GM19467 (cell line): ENCODE measurements around the gene PLCB4.

Source experiments
- ATAC-seq: cut with Tn5 transposase; IDR thresholded peaks from one replicate; pipeline ENCODE4 v1.9.1; 2021; ENCODE audit warnings: mild to moderate bottlenecking, moderate library complexity; ENCODE audit not compliant: unreplicated experiment

Gene PLCB4

DNA sequence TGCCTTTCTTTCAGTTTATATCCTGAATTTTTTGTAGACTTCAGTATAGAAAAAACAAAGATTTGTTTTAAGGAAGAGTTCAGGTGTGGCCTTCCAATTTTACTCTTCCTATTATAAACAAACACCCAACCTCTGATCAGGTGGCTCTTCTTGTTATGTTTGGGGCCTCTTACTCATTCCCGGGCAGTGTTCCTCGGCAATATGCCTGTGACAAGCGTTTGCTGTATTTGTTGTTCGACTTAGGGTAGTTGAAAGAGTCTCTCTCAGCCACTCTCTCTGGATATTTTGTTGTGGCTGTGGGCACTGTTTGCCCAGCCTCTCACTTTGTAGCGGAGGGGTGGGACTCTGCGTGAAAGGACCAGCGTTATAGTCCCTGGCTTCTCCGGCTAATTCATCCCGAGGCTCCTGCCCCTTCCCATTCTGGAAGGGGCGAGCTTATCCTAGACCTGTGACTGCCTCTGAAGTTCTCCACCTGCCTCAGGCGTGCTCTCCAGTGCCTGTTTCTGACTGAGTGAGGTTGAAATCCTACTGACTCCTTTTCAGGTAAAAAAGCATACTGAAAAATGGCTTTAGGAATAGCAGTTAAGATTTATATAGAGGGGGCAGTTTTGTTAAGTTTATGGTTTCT is 97.4 kb downstream of the PLCB4 start:
- ATAC-seq = no peak

DNA sequence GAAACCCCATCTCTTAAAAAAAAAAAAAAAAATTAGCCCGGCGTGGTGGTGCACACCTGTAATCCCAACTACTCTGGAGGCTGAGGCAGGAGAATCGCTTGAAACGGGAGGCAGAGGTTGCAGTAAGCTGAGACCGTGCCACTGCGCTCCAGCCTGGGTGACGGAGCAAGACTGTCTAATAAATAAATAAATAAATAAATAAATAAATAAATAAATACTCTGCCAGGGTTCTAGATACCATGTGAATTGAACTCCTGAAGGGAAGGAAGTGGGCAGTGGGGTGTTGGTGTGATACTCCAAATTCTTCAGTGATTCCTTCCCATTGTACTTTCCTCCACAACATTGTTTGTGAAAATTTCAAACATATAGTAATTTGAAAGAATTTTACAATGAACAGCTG is 100.5 kb downstream of the PLCB4 start:
- no peak for ATAC-seq

DNA sequence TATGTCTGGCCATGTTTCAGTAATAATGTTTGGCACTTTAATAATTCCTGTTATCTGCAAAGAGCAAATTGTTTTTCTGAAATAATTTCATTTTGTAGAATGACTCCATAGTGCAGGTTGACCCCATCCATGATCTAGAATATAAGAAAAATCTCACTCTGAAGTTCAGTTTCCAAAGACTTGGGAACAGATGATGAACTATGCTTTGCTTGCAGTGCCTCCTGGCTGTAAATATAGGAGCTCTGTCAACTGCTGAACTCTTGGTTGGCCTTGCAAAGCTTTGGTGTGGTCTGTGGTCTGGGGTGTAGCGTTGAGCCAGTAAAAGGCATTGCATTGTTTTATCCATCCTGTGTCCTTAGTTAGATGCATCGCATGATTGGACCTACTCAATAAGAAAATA is 104.0 kb downstream of the PLCB4 start:
- no peak for ATAC-seq

DNA sequence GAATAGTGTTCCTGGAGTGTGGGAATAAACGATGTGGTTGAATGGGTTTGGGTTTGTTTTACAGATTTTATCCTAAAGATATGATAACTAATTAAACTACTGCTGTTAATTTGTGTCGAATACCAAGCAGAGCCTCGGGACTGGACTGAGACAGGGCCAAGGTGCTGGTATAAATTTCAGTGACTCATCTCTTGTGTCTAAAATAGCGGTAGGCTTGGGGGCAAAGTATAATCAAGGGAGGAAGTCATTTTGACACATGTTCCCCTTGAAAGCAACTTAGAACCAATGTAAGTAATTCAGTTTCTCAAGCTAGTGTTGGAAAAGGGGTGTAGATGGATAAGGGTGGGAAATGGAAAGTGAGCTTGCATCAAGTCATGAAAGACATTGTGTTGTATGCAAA is 108.4 kb downstream of the PLCB4 start:
- no peak for ATAC-seq

DNA sequence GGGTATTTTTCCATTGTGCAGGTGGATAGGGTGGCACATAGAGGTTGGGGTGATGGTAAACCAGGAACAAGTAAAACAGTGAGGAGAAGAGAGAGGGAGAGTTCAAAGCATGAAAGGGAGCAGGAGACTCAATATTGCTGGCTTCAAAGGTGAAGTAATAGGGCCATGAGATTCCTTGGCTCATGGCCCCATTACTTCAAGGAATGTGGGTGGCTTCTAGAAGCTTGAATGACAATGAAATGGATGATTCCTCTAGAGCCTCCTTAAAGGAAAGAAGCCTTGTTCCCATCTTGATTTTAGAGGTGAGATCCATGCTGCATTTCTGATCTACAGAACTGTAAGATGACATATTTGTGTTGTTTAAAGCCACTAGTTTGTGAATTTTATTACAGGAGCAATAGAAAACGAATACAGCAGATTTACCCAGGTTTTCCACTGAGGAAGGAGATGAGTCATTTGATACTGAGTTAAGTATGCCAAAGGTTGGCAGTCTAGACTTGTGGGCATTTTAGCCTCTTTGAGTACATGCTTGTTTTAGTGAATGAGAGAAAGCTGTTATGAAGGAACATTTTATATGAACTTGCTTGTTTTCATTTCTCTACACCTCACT is 110.4 kb downstream of the PLCB4 start:
- no peak for ATAC-seq

DNA sequence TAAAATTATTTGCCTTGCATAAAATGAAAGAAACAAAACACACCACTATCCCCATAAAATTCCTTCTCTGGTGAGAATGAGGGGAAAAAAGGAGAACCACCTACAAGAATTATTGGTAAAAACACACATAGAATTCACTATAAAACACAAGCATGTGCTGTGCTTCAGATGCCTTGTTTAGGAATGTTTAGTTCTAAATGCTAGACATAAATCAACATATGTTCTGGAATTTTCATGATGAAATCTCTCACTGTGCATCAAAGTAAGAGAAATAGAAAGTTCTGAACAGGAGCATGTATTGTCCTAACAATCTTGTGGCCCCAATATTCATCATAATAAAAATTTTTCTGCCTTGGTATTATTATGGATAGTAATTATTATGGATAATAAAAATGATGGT is 111.0 kb downstream of the PLCB4 start:
- no peak for ATAC-seq

DNA sequence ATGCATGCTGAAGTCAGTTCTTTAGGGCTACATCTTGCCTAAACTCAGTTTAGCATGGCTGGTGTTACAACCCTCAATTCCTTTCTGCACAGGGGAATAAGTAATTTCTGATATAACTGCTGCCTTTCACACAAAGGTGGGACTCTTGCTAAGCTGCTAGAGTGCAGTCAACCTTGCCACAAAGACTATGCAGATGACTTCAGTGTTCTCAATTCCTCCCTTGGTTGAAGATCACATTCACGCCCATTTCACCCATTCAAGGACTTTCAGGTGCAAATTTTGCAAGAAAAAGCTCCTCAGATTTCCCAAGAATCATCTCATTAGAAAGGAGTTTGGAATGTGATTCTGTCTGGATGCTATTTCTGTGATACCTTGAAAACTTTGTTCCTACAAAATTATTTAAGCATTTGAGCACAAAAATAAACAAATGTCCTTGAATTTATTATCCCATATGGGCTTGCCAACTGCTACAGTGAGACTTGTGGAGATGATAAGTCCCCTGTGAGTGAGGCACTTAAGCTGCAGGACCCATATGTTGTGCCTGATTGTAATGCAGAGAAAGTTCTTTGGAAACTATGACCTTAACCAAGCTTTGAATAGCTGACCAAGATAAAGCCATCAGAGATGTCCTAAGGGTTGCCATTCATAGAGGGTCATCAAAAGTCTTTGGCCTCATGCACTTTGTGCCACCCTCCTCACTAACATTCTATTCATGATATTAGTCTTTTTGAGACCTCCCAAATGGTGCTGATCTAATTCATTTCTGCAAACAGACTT is 111.8 kb downstream of the PLCB4 start:
- no peak for ATAC-seq

DNA sequence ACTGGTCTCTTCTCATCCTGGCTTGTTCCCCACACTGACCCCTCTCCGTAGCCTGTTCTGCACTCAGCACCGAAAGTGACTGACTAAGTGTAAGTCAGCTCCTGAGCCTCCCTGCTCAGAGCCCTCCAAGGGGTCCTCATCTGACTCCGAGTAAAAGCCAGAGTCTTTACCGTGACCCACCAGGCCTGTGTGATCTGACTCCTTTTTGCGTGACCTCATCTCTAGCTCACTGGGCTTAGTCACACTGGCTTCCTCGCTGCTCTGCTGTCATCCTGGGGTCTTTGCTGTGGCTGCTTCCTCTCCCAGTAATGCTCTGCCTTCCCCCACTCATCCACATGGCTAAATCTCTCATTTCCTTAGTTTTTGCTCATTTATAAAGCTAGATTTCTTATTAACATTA is 116.6 kb downstream of the PLCB4 start:
- no peak for ATAC-seq

DNA sequence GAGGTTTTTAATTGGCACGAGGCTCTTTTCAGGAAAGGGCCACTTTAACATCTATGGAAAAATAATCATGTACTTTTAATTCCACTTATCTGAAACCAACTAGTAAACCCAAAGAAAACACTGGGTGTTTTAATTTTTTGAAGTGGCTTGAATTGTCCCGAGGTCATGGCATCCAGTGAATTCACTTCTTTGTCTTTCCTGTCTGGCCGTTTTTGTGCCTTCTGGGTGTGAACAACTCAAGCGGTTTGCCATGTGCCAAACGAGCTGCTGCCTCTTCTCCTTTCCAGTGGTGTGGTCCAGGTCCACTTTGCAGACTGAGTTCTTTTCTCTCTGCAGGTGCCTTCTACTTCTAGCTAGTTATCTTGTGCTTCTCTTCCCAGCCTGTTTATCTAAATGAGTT is 117.5 kb downstream of the PLCB4 start:
- ATAC-seq = no peak

DNA sequence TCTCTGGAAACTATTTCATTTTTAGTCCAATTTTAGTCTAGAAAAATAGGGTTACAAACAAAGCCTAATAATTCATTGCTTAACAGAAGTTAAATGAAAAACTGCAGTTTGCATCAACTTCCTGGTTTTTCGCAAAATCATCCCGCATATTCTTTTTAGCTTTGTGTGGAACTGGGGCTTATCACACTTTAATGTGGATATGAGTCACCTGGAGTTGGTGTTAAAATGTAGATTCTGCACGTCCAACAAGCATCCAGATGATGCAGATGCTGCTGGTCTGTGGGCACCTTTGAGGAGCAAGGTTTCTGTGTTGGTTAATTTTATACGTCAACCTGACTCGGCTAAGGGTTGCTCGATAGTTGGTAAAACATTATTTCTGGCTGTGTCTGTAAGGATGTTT is 126.1 kb downstream of the PLCB4 start:
- ATAC-seq = no peak

DNA sequence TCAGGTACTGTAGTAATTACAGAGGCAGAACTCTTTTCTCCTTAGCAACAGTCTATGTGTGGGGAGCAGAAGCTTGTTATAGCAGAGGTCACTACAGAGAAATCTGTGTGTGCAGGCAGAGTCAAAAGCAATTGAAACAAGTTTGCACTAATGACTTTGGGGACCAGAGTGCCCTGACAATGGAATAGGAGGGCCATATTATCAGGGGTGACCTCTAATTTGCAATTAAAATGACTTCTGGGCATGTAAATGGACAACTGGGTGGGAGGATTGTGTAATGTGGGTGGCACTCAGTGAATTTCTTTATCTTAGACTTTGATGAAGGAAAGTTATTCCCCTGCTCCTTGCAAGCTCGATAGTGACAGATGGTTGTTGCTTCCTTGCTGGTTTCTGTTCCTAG is 127.2 kb downstream of the PLCB4 start:
- no peak for ATAC-seq

DNA sequence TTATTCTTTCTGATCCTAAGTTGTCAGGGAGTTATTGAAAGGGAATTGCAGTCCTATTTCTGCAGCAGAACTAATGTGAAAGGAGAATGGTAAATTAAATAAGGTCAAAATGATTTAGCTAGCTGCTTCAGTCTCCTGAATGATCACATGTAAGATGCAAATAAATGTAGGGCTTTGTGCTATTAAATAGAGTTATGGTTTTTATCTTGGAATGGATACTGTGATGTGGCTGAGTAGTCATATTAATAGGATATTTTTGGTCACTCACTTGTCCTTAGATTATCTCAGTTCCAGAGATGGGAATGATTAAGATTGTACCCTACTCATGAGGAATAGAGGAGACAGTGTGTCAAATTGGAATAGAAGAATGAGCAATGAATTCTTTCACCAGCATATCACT is 129.6 kb downstream of the PLCB4 start:
- no peak for ATAC-seq

DNA sequence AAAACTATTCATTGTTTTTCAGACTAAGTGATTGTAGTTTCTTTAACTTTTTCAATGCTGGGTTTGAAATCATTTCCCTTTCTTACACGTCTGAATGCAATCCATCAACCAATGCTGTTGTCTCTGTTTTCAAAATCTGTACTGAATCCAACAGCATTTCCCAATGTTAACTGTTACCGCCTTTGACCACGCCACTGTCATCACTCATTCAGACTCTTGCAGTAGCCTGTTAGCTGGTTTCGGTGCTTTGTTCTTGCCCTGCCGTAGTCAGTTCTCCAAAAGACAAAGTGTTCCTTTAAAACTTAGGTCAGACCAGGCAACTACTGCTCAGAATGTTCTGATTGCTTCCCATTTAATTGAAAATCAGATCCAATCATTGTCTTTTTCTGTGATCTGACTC is 131.3 kb downstream of the PLCB4 start:
- no peak for ATAC-seq

DNA sequence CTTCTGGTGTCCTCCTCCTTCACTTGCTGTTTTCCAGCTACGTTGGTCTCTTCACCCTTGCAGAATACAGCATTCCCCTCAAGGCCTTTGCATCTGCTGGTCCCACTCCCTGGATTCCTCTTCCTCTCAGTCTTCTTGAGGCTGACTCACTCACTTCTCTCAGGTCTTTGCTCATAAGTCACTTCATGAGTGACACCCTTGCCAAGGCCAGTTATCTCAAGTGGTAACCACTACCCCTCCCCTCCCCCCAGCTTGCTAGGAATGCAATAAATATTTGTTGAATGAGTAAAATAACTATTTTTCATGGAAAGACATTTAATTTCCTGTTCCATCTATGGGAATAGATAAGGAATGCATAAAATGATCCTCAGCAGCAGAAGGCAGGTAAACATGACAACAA is 131.7 kb downstream of the PLCB4 start:
- ATAC-seq = no peak

DNA sequence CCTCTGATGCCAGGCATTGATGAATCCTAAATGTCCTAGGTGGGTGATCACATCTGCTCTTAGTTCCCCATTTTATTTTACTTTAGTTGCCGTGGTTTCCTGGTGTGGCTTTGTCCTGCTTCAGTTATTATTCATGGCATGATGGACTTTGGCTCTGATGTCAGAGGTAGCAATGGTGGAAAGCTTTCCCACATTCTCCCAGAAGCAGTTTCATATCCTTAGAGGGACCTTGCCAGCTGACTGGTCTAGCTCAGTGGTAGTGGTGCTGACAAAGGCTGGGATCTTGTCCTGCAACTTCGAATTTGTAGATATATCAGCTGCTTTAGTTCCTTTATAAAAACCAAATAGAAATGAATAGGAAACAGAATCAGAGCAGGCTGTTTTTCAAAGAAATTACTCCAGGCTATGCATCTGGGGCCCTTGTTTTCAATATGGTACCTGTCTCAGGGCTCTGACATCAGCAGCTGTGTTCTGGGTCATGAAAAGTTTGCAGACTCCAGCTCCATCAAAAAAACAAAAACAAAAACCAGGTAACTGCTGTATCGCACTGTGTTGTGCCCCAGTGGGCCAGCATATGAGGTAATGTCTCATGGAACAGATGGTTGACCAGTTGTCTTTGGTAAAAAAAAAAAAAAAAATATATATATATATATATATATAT is 133.7 kb downstream of the PLCB4 start:
- no peak for ATAC-seq

DNA sequence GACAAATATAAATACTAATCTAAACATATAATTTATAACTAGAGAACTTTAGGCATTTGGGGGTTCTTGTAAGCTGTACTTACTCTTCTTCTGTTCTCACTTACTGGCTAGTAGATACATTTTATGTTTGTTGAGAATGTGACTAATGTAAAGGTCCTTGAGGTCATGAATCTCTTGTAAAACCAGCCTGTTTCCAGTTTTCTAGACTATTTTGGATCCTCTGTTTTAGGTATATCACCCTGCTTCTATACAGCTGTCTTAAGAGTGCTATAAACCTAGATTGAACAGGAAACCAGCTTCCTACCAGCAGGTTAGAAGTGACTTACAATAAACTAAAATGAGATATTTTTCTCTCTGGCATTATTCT is 134.2 kb downstream of the PLCB4 start:
- ATAC-seq = no peak

DNA sequence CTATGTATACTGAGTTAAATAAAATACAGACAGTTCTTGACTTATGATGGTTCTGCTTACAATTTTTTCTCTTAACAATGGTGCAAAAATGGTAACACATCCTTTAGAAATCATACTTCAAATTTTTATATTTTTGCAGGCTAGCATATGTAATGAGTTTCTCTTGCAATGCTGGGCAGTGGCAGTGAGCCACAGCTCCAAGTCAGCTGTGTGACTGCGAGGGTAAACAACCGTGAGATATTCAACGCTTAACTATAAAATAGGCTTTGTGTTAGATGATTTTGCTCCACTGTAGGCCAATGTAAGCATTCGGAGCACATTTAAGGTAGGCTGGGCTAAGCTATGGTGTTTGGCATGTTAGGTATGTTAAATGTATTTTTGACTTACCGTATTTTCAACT is 136.1 kb downstream of the PLCB4 start:
- no peak for ATAC-seq

DNA sequence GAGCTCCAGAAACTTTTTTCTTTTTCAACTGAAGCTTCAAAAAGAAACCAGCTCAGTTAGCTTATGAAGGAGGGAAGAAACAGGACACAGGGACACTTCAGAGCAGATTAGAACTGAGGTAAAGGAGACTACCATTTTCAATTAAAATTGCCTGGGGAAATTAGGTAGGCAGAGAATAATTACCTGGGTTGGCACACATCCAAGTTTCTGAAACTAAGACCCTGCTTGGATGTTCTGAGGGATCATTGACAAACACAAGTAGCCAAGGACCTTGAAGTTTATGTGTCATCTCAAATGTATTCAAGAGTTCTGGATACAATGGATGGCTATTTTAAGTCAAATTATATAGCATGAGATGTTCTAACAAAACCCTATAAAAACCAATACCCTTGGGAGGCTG is 137.6 kb downstream of the PLCB4 start:
- ATAC-seq = no peak

DNA sequence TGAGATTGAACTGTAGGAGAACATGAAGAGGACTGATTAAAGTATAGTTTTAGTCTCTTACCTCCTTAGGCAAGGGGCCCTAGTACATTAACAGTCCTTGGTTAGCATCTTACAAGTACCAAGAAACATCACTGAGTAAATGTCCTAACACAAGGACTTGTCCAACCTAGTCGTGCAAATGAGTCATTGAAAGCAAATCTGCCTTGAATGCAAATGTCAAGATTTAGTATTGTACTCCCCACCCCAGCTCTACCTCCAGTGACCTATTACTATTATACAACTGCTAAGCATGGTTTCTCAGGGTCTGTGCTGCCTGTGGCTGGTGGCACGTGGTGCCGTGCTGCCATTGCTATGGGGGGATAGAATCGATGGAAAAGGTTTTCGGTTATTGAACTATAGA is 138.4 kb downstream of the PLCB4 start:
- ATAC-seq = no peak

DNA sequence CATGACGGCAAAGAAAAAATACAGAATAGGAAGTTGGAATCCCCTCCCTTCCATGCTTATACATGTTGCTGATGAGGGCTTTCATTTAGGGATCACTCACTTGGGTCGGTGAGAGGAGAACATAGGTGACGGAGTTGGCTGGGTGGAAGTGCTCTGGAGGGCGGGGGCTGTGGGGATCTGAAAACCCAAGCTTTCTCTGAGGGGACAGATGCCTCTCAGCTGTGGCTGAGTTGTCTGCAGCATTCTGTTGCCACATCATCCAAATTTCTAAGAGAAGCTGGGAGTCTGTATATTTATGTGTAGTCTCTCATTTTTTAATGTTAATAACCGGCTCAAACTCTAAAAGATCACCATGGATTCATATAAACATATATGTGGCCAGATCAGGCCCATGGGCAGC is 141.5 kb downstream of the PLCB4 start:
- ATAC-seq = no peak

DNA sequence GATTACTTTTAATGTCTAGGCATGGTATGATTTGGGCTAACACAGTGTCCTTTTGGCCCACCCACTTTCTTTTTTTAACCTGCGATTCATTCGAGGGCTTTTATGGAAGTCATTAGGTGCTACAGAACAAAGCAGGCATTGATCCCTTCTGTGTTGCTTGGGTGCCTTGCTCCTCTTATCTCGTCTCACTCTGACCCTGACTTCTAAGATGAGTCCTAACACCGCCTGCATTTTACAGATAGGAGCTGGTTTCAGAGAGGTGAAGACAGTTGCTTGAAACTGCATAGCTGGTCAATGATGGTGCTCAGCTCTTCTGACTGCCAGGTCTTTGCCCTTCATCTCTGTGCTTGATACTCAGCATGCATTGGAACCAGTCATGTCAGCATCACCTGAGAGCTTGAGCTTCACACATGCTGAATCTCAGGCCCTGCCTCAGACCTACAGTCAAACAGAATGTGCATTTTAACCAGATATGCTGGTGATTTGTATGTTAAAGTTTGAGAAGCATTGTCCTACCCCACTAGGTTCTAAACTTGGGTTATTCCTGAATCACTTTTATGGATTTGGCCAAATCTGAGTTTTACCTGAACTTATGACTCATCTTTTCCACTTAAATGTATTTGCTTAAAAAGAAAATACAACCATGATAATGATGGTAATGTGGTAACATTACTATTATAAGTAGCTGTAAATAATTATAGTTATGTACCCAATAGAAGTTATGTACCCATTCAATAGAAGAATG is 142.3 kb downstream of the PLCB4 start:
- ATAC-seq = no peak
